Endothelial cell of umbilical vein (primary cell): ENCODE measurements around the gene EML1.

Experiments
- EZH2 ChIP-seq: IDR thresholded peaks from 2 replicates; pipeline ENCODE4 v1.6.1; 2012; ENCODE audit warnings: borderline replicate concordance, low read depth, mild to moderate bottlenecking, moderate library complexity, low read length, inconsistent platforms; ENCODE audit not compliant: severe bottlenecking
- JUN ChIP-seq: IDR thresholded peaks from 2 replicates; pipeline ENCODE4 v1.6.1; 2011; ENCODE audit warnings: borderline replicate concordance, low read depth; ENCODE audit not compliant: insufficient read length, insufficient read depth
- POLR2AphosphoS5 ChIP-seq: IDR thresholded peaks from 2 replicates; pipeline ENCODE4 v1.6.1; 2012; ENCODE audit warnings: low read depth, mild to moderate bottlenecking, control low read depth, low read length, moderate library complexity; ENCODE audit not compliant: insufficient read depth
- TF ChIP-seq, protein P1 (sequence below), 2 donors: IDR thresholded peaks; 1 replicate in 1 of 2; 2 replicates in 1 of 2; pipeline ENCODE4 v1.5.1; 2011; ENCODE audit warnings: low read length in 2 of 2, mild to moderate bottlenecking in 2 of 2, moderate library complexity in 2 of 2, control low read depth in 1 of 2, inconsistent platforms in 1 of 2, low read depth in 1 of 2; ENCODE audit not compliant: insufficient read depth in 1 of 2; ENCODE audit errors: extremely low read depth in 1 of 2

DNA sequence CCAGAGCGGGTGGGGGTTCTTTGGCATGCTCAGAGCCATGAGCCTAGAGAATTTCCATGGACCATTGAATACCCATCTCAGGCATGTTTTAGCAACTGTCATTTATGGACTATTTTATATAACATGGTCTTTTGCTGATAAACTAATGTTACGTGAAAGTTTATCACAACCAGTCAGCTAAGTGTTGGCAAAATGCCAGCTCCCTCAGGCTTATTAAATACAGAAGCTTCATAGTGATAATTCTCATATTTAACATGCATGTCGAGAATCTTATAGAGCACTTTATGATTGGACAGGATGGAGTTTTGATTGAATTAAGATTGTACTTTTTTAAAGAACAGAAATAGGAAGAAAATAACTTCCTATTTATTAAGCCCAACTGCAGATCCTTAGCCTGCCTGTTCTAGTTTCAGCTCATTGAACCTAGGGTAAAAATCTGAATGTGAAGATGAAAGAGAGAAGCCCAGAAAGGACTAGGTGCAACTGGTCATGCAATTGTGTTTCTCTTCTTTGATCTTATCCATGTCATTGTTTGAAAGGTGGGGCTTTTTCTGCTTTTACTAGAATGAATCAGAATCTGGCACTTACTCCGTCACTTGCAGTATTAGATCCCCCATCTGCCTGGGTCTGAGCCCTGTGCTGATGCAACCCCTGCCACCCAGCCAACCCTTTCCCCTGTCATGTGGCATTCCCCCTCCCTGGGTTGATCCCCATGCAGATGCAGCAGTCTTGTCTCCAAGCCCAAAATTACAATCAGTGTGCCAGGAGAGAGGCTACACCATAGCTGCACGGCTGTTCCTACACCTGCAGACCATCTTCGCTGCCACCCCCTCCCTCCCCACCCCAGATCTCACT is 137.4 kb downstream of the EML1 start:
- TF ChIP-seq, protein P1, sequence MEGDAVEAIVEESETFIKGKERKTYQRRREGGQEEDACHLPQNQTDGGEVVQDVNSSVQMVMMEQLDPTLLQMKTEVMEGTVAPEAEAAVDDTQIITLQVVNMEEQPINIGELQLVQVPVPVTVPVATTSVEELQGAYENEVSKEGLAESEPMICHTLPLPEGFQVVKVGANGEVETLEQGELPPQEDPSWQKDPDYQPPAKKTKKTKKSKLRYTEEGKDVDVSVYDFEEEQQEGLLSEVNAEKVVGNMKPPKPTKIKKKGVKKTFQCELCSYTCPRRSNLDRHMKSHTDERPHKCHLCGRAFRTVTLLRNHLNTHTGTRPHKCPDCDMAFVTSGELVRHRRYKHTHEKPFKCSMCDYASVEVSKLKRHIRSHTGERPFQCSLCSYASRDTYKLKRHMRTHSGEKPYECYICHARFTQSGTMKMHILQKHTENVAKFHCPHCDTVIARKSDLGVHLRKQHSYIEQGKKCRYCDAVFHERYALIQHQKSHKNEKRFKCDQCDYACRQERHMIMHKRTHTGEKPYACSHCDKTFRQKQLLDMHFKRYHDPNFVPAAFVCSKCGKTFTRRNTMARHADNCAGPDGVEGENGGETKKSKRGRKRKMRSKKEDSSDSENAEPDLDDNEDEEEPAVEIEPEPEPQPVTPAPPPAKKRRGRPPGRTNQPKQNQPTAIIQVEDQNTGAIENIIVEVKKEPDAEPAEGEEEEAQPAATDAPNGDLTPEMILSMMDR (IDR thresholded peaks at IDR 0.05; ENCODE audit: extremely low read depth in 1 of 2, insufficient read depth in 1 of 2, low read depth in 1 of 2, low read length in 2 of 2): no peak
- TF ChIP-seq EZH2 (no peak), POLR2AphosphoS5 (no peak), JUN (no peak)
